CD8-positive, alpha-beta memory T cell (primary cell): ENCODE data around the gene SYTL3. TPM values are rescaled to one million over a fixed set of nuclear protein-coding genes. Genes with fewer than 3 reads are reported as not detected.
A peak's percentile ranks its signal among the peaks of the same experiment; 100 is the strongest.

ENCODE experiments used
- CTCF ChIA-PET: fragments of 350-600 bp; sonication (Branson Sonifier 250); formaldehyde crosslinking; loops from one replicate; lab custom pipeline; 2021; ENCODE audit warnings: antibody characterized with exemption; lab: Charles Lee
- POLR2A ChIA-PET: fragments of 350-600 bp; sonication (Branson Sonifier 250); formaldehyde crosslinking; loops from one replicate; lab custom pipeline; 2021; ENCODE audit warnings: antibody characterized with exemption; lab: Charles Lee
- DNase-seq, 5 donors: peaks; one replicate each; pipeline versions ENCODE4 v3.0.0 to v3.0.0-alpha.2; 2020 to 2022; ENCODE audit warnings: mixed read lengths in 1 of 5
- H3K27ac ChIP-seq: one replicate; pipeline ENCODE4 v1.7.0; 2013; ENCODE audit warnings: low read depth, mild to moderate bottlenecking, low read length, moderate library complexity
- H3K27me3 ChIP-seq: 2 replicates; pipeline ENCODE4 v1.7.0; 2013; ENCODE audit warnings: low read length, mild to moderate bottlenecking; ENCODE audit not compliant: insufficient read depth, poor library complexity, severe bottlenecking
- H3K36me3 ChIP-seq: 2 replicates; pipeline ENCODE4 v1.7.0; 2013; ENCODE audit warnings: mild to moderate bottlenecking, low read length, moderate library complexity; ENCODE audit not compliant: insufficient read depth
- H3K4me1 ChIP-seq: 2 replicates; pipeline ENCODE4 v1.7.0; 2013; ENCODE audit warnings: mild to moderate bottlenecking, low read length, moderate library complexity; ENCODE audit not compliant: insufficient read depth
- H3K4me3 ChIP-seq: 2 replicates; pipeline ENCODE4 v1.7.0; 2013; ENCODE audit warnings: mild to moderate bottlenecking, low read length
- H3K9me3 ChIP-seq: 2 replicates; pipeline ENCODE4 v1.7.0; 2013; ENCODE audit warnings: mild to moderate bottlenecking, low read length
- H3K27ac Mint-ChIP-seq, 8 donors: one replicate each; pipeline ENCODE4 v1.8.0; 2020 to 2021; ENCODE audit warnings: mixed read lengths in 8 of 8, mild to moderate bottlenecking in 6 of 8, inconsistent platforms in 3 of 8, moderate library complexity in 3 of 8
- H3K27me3 Mint-ChIP-seq, 2 donors: one replicate each; pipeline ENCODE4 v1.8.0; 2020 to 2021; ENCODE audit warnings: mixed read lengths in 2 of 2, mild to moderate bottlenecking in 1 of 2, moderate library complexity in 1 of 2
- H3K36me3 Mint-ChIP-seq, 3 donors: one replicate each; pipeline ENCODE4 v1.8.0; 2020 to 2021; ENCODE audit warnings: mixed read lengths in 3 of 3, inconsistent platforms in 1 of 3, mild to moderate bottlenecking in 1 of 3
- H3K4me1 Mint-ChIP-seq, 3 donors: one replicate each; pipeline ENCODE4 v1.8.0; 2020 to 2021; ENCODE audit warnings: mixed read lengths in 3 of 3, inconsistent platforms in 1 of 3, mild to moderate bottlenecking in 1 of 3
- H3K4me3 Mint-ChIP-seq, 7 donors: one replicate each; pipeline ENCODE4 v1.8.0; 2020 to 2021; ENCODE audit warnings: mixed read lengths in 7 of 7, mild to moderate bottlenecking in 6 of 7, moderate library complexity in 4 of 7, inconsistent platforms in 2 of 7
- H3K9me3 Mint-ChIP-seq, 5 donors: one replicate each; pipeline ENCODE4 v1.8.0; 2020 to 2022; ENCODE audit warnings: mixed read lengths in 5 of 5, mild to moderate bottlenecking in 3 of 5, moderate library complexity in 2 of 5, inconsistent platforms in 1 of 5
- polyA plus RNA-seq: library from polyadenylated mRNA; unstranded; fragments of 300-500 nt; fragmentation: Illumina TruSeq; gene quantifications from one replicate; pipeline ENCODE4 v1.2.3, GENCODE V29; 2021
- total RNA-seq, 2 experiments: library from RNA; stranded (reverse); gene quantifications; one replicate each; pipeline ENCODE4 v1.2.3, GENCODE V29; 2021

Gene SYTL3
- total and polyA plus RNA-seq, 3 experiments from 2014 or later = 19.5 to 102 (median 96.6) TPM

DNA sequence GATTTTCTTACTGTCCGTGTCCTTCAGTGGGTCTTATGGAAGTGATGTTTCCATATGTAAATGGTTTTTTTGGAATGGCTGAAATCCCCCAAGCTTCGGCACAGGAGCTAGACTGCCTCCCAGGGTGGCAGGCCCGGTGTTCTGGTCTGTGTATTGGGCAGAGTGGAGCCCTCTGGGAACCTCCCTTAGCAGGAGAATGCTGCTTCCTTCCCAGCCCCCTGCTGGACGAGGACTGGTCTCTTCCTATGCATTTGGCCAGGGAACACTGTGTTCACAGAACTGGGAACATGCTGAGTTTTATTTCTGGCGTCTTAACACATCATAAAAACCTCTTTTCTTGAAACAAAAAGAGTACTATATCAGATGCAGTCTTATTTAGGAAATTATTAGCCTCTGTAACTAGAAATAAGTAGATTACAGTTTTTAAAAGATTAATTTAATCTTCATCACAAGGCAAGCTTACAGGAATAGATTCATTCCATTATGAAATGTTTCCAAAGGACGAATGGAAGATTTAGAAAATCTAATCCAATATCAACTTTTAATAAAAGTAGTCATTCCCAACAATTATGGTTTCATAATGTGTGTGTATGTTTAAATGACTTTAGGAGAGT lies 56.6 kb downstream of the SYTL3 start:
- CTCF ChIA-PET = interaction anchor here (0.7 to 2.7 kb wide), 7 partner anchors 9 to 267 kb away, joined by 3 to 12 read pairs (median 3); no protein-coding TSS in a partner anchor
- H3K9me3 ChIP-seq = no peaks in the 10 kb centered on the region
- no peak overlapping the region for H3K4me3 ChIP-seq
- no peak overlapping the region for H3K27ac ChIP-seq
- Mint-ChIP-seq H3K9me3 (no peaks in the 10 kb centered on the region), H3K4me1 (peaks cover 7 to 24% (median 12%) of the 10 kb centered on the region in 3 donors), H3K4me3 (no peak overlapping the region), H3K36me3 (peaks cover 5 to 40% (median 24%) of the 10 kb centered on the region in 3 donors), H3K27me3 (no peaks in the 10 kb centered on the region), H3K27ac (peak overlapping the region in 4 of 8 donors; percentile 41 to 85 (median 50))
- POLR2A ChIA-PET = no interaction called here
- DNase-seq = no peak
- peaks cover 6% of the 10 kb centered on the region for H3K4me1 ChIP-seq
- no peaks in the 10 kb centered on the region for H3K27me3 ChIP-seq
- no peaks in the 10 kb centered on the region for H3K36me3 ChIP-seq

DNA sequence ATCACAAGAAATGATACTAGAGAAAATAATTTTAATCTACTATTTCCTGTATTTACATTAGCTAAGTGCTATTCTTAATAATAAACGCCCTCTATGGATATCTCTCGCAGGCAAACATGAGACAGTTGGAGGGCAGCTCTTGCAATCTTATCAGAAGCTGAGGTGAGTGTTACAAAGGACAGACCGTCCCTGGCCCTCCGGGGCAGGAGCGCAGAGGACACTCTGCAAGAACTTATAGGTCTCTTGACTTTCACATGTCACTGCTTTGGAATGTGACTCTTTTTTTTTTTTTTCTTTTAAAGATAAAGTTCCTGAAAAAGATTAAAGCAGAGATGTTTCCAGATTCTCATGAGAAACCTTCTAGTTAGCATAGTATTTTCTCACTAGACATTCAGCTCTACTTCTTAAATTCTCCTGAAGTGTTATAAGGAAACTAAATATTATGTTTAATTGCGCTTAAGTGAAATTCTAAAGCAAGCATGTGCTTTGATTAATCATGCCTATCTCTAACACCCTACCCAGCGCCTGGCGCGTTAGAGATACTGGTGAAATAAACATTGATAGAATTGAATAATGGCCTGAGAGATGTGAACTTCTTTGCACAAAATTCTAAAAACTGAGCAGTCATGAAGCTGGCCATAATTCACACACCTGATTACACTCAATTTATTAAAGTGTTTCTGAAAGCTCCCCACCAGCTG lies 57.4 kb downstream of the SYTL3 start:
- ChIA-PET CTCF (interaction anchor here (1.2 to 2.7 kb wide), 6 partner anchors 8 to 266 kb away, joined by 3 to 12 read pairs (median 4); no protein-coding TSS in a partner anchor), POLR2A (no interaction called here)
- Histone ChIP-seq H3K27ac (no peak overlapping the region), H3K36me3 (no peaks in the 10 kb centered on the region), H3K4me1 (peaks cover 6% of the 10 kb centered on the region), H3K27me3 (no peaks in the 10 kb centered on the region), H3K4me3 (no peak overlapping the region), H3K9me3 (no peaks in the 10 kb centered on the region)
- Mint-ChIP-seq H3K4me3 (no peak overlapping the region), H3K4me1 (peaks cover 7 to 30% (median 13%) of the 10 kb centered on the region in 3 donors), H3K9me3 (no peaks in the 10 kb centered on the region), H3K36me3 (peaks cover 5 to 46% (median 24%) of the 10 kb centered on the region in 3 donors), H3K27ac (peak overlapping the region in 2 of 8 donors; percentile 11 to 80), H3K27me3 (no peaks in the 10 kb centered on the region)
- no peak for DNase-seq

DNA sequence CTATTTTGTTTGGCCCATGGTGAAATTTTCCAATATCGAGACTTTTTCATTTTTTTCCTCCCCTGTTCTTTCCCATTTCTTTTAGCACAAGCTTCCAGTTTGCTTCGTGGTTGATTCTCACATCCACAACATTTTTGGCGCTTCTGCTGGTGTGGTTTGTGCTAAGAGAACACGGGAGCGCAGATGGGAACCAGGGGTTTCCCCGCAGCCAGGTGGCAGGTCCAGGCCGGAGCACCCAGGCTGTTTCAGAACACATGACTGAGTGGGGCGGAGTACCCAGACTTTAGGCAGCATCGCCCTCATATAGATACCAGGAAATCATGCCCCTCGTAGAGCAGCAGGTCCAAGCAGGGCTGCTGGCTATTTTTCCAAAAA lies 58.0 kb downstream of the SYTL3 start:
- peaks cover 6% of the 10 kb centered on the region for H3K4me1 ChIP-seq
- Mint-ChIP-seq H3K36me3 (peaks cover 5 to 49% (median 24%) of the 10 kb centered on the region in 3 donors), H3K27ac (peak overlapping the region in 2 of 8 donors; percentile 11 to 54), H3K27me3 (no peaks in the 10 kb centered on the region), H3K9me3 (no peaks in the 10 kb centered on the region), H3K4me3 (no peak overlapping the region), H3K4me1 (peaks cover 7 to 31% (median 13%) of the 10 kb centered on the region in 3 donors)
- no peaks in the 10 kb centered on the region for H3K9me3 ChIP-seq
- CTCF ChIA-PET = interaction anchor here (1.2 to 2.7 kb wide), 4 partner anchors 8 to 251 kb away, joined by 3 to 12 read pairs (median 4); no protein-coding TSS in a partner anchor
- POLR2A ChIA-PET = no interaction called here
- no peaks in the 10 kb centered on the region for H3K36me3 ChIP-seq
- H3K4me3 ChIP-seq = no peak overlapping the region
- H3K27ac ChIP-seq = no peak overlapping the region
- no peaks in the 10 kb centered on the region for H3K27me3 ChIP-seq
- DNase-seq = no peak

DNA sequence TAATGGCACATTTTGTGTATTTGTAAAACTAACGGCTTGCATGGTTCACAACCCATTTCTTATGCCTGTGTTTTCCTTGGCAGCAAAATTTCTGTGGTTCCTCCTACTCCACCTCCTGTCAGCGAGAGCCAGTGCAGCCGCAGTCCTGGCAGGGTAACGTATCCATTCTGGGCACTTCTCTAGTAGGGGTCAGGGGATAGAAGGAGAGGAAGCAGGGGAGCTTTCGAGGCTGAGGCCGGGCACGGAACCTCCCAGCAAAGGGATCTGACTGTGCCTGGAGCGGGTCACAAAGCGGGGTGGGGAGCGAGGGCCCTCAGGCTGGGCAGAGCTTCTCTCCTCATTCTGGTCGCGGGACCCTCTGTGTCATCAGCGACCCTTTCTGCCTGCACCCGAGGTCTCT lies 58.4 kb downstream of the SYTL3 start:
- H3K27ac Mint-ChIP-seq = no peak overlapping the region
- no peak overlapping the region for H3K4me3 Mint-ChIP-seq
- Histone ChIP-seq H3K4me1 (peaks cover 6% of the 10 kb centered on the region), H3K27me3 (no peaks in the 10 kb centered on the region), H3K9me3 (no peaks in the 10 kb centered on the region), H3K36me3 (no peaks in the 10 kb centered on the region), H3K4me3 (no peak overlapping the region), H3K27ac (no peak overlapping the region)
- peaks cover 0 to 2% of the 10 kb centered on the region in 2 donors for H3K27me3 Mint-ChIP-seq
- H3K9me3 Mint-ChIP-seq = no peaks in the 10 kb centered on the region
- no peak for DNase-seq
- peaks cover 11 to 33% (median 16%) of the 10 kb centered on the region in 3 donors for H3K4me1 Mint-ChIP-seq
- ChIA-PET CTCF (interaction anchor here (1.2 to 2.7 kb wide), 3 partner anchors 7 to 251 kb away, joined by 3 to 12 read pairs (median 6); no protein-coding TSS in a partner anchor), POLR2A (interaction anchor here (0.6 kb wide), 1 partner anchor 41 kb away, joined by 4 read pairs; no protein-coding TSS in a partner anchor)
- H3K36me3 Mint-ChIP-seq = peaks cover 5 to 52% (median 26%) of the 10 kb centered on the region in 3 donors

DNA sequence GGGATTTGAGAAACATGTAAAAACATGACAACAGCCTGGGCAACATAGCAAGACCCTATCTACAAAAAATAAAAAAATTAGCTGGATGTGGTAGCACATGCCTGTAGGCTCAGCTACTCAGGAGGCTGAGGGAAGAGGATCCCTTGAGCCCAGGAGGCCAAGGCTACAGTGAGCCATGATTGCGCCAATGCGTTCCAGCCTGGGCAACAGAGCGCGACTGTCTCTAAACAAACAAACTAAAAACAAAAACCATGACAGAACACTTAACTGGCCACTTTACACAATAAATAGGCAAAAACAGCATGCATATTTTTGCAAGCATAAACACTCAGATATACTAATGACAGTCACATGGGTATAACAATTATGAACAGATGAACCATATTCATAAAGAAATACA lies 60.0 kb downstream of the SYTL3 start:
- Histone ChIP-seq H3K27me3 (no peaks in the 10 kb centered on the region), H3K4me1 (no peaks in the 10 kb centered on the region), H3K4me3 (no peak overlapping the region), H3K36me3 (peaks cover 5% of the 10 kb centered on the region), H3K9me3 (no peaks in the 10 kb centered on the region), H3K27ac (no peak overlapping the region)
- Mint-ChIP-seq H3K4me1 (peaks cover 12 to 30% (median 13%) of the 10 kb centered on the region in 3 donors), H3K36me3 (peaks cover 5 to 66% (median 31%) of the 10 kb centered on the region in 3 donors), H3K9me3 (no peaks in the 10 kb centered on the region), H3K27ac (peak overlapping the region in 1 of 8 donors; percentile 21), H3K27me3 (peaks cover 0 to 2% of the 10 kb centered on the region in 2 donors), H3K4me3 (no peak overlapping the region)
- POLR2A ChIA-PET = interaction anchor here (0.7 kb wide), 1 partner anchor 110 kb away, joined by 5 read pairs; no protein-coding TSS in a partner anchor
- CTCF ChIA-PET = interaction anchor here (1.1 to 1.2 kb wide), 2 partner anchors 12 to 59 kb away, joined by 3 to 4 read pairs; no protein-coding TSS in a partner anchor
- no peak for DNase-seq

DNA sequence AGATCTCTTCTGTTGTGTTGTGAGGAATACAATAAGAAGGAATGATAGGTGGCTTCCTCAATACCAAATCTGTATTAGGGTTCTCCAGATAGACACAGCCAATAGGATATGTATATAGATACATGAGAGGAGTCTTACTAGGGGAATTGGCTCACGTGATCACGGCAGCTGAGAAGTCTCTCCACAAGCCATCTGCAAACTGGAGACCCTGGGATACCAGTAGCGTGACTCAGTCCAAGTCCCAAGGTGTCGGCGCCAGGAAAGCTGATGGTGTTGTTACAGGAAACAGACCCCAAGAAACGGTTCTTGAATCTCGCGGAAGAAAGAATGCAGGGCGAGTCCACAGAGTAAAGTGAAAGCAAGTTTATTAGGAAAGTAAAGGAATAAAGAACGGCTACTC lies 61.4 kb downstream of the SYTL3 start:
- peaks cover 23 to 44% (median 28%) of the 10 kb centered on the region in 3 donors for H3K4me1 Mint-ChIP-seq
- ChIA-PET CTCF (interaction anchor here (1.0 kb wide), 1 partner anchor 9 kb away, joined by 3 read pairs; no protein-coding TSS in a partner anchor), POLR2A (interaction anchor here (0.7 kb wide), 1 partner anchor 30 kb away, joined by 6 read pairs; no protein-coding TSS in a partner anchor)
- no peaks in the 10 kb centered on the region for H3K9me3 Mint-ChIP-seq
- no peak overlapping the region for H3K27ac ChIP-seq
- H3K9me3 ChIP-seq = no peaks in the 10 kb centered on the region
- no peak overlapping the region for H3K4me3 ChIP-seq
- H3K36me3 ChIP-seq = peaks cover 9% of the 10 kb centered on the region
- peak overlapping the region in 1 of 8 donors; percentile 23 for H3K27ac Mint-ChIP-seq
- peaks cover 5 to 77% (median 33%) of the 10 kb centered on the region in 3 donors for H3K36me3 Mint-ChIP-seq
- DNase-seq = no peak
- H3K27me3 Mint-ChIP-seq = peaks cover 0 to 2% of the 10 kb centered on the region in 2 donors
- H3K27me3 ChIP-seq = no peaks in the 10 kb centered on the region
- peaks cover 6% of the 10 kb centered on the region for H3K4me1 ChIP-seq
- no peak overlapping the region for H3K4me3 Mint-ChIP-seq

DNA sequence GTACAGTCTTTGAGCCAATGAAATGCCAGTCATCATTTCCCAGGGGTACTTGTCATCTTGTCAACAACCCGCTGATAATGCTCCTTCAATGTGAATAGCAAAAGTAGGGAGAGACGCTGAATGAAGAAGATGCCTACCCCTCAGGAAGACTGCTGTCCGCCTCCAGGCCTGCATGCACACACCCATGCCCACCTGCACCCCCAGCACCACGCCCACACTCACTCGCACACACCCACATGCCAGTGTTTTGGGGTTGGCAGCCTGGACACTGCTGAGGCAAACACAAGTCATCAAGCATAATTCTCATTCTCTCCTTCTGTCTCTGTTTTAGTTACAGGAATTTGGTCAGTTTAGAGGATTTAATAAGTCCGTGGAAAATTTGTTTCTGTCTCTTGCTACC lies 63.6 kb downstream of the SYTL3 start:
- Mint-ChIP-seq H3K4me3 (no peak overlapping the region), H3K9me3 (no peaks in the 10 kb centered on the region), H3K27me3 (peaks cover 0 to 2% of the 10 kb centered on the region in 2 donors), H3K27ac (peak overlapping the region in 1 of 8 donors; percentile 48), H3K36me3 (peaks cover 5 to 71% (median 26%) of the 10 kb centered on the region in 3 donors), H3K4me1 (peaks cover 39 to 59% (median 47%) of the 10 kb centered on the region in 3 donors)
- no peaks in the 10 kb centered on the region for H3K27me3 ChIP-seq
- H3K36me3 ChIP-seq = peaks cover 9% of the 10 kb centered on the region
- H3K4me3 ChIP-seq = no peak overlapping the region
- H3K4me1 ChIP-seq = peaks cover 26% of the 10 kb centered on the region
- POLR2A ChIA-PET = no interaction called here
- DNase-seq = no peak
- no peak overlapping the region for H3K27ac ChIP-seq
- CTCF ChIA-PET = no interaction called here
- H3K9me3 ChIP-seq = no peaks in the 10 kb centered on the region
